ENCODE measurements around the gene SCYGR5.

SCYGR5 gene

DNA sequence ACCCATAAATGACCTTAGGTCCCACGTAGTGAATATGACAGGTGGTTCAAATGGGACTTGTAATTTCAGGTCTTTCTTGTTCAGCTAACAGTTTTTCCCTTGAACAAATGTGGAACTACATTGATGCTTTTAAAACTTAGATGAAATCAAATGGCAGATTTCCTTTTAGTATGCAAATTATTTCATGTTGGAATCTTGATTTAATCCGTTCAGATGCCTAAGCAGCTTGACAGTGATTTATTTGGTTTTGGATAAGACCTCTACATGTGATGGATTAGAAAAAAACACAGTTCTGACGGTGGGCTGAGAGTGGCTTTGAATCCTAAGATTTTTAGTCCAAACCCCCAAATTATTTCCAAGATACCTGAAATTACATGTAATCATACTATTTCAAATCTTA lies 32.4 kb upstream of the SCYGR5 start:
- FAIRE-seq (no peak), DNase-seq (ENCODE audit: insufficient read length, low spot score) (no peak)
- no peak for TF ChIP-seq POLR2AphosphoS5 (IDR thresholded peaks at IDR 0.05; ENCODE audit: low read depth, low read length)
- TF ChIP-seq TAF1 (IDR thresholded peaks at IDR 0.05; ENCODE audit: low read depth, low read length), result no peak
- TF ChIP-seq PAX5 (IDR thresholded peaks at IDR 0.05; ENCODE audit: insufficient read depth, low read length, severe bottlenecking), result no peak
- no peak for TF ChIP-seq POLR2A (IDR thresholded peaks at IDR 0.05; ENCODE audit: low read depth, low read length)
- TF ChIP-seq SPI1 (IDR thresholded peaks at IDR 0.05; ENCODE audit: low read depth, low read length), result no peak
- TF ChIP-seq POU2F2 (IDR thresholded peaks at IDR 0.05; ENCODE audit: low read depth, low read length), result no peak

DNA sequence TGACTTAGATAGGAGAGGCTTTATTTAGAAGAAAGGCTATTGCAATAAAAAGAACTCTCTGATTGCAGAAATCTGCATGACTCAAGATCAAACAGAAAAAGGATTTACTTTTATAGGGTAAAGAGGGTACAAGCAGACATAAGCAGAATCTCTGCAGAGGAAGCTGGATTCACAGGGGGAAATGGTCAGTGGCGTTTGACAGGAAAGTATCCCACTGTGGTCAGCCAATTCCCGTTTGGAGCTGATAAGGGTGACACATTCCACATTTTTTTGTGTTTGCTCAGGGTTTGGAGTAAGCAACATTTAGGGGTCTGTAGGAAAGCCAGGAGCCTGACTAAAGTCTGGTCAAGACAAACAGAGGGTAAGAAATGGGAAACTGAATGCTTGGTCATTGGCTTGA lies 23.9 kb upstream of the SCYGR5 start:
- no peak for TF ChIP-seq TAF1 (IDR thresholded peaks at IDR 0.05; ENCODE audit: low read depth, low read length)
- no peak for TF ChIP-seq PAX5 (IDR thresholded peaks at IDR 0.05; ENCODE audit: insufficient read depth, low read length, severe bottlenecking)
- no peak for TF ChIP-seq POU2F2 (IDR thresholded peaks at IDR 0.05; ENCODE audit: low read depth, low read length)
- no peak for TF ChIP-seq POLR2AphosphoS5 (IDR thresholded peaks at IDR 0.05; ENCODE audit: low read depth, low read length)
- TF ChIP-seq SPI1 (IDR thresholded peaks at IDR 0.05; ENCODE audit: low read depth, low read length), result no peak
- no peak for TF ChIP-seq POLR2A (IDR thresholded peaks at IDR 0.05; ENCODE audit: low read depth, low read length)
- FAIRE-seq (no peak), DNase-seq (ENCODE audit: insufficient read length, low spot score) (no peak)

GRCh38 chr2:227643990-227644551 lies 22.5 kb upstream of the SCYGR5 start:
- DNase-seq (ENCODE audit: insufficient read length, low spot score), result no peak
- TF ChIP-seq SPI1 (IDR thresholded peaks at IDR 0.05; ENCODE audit: low read depth, low read length) (no peak), PAX5 (IDR thresholded peaks at IDR 0.05; ENCODE audit: insufficient read depth, low read length, severe bottlenecking) (no peak), TAF1 (IDR thresholded peaks at IDR 0.05; ENCODE audit: low read depth, low read length) (no peak), POLR2AphosphoS5 (IDR thresholded peaks at IDR 0.05; ENCODE audit: low read depth, low read length) (no peak), POLR2A (IDR thresholded peaks at IDR 0.05; ENCODE audit: low read depth, low read length) (no peak), POU2F2 (IDR thresholded peaks at IDR 0.05; ENCODE audit: low read depth, low read length) (no peak)
- FAIRE-seq, result no peak

DNA sequence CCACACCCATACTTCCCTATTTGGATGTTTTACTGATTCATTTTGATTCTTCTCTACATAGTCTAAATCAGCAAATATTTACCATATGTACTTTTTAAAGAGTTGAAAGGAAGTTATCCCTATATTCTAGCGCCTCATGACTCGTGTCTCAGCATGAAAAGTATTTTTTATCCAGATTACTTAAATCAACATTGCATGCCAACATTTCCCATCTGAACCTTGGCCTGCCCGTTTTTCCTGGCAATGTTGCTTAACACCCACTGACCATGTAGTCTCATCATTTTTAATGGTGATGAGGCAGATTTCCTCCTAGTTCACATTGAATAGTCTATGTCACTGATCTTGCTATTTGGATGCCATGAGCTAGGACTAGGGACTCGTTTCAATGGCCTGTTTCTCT lies 13.2 kb upstream of the SCYGR5 start:
- no peak for TF ChIP-seq POU2F2 (IDR thresholded peaks at IDR 0.05; ENCODE audit: low read depth, low read length)
- no peak for TF ChIP-seq SPI1 (IDR thresholded peaks at IDR 0.05; ENCODE audit: low read depth, low read length)
- TF ChIP-seq TAF1 (IDR thresholded peaks at IDR 0.05; ENCODE audit: low read depth, low read length), result no peak
- no peak for TF ChIP-seq POLR2A (IDR thresholded peaks at IDR 0.05; ENCODE audit: low read depth, low read length)
- no peak for TF ChIP-seq POLR2AphosphoS5 (IDR thresholded peaks at IDR 0.05; ENCODE audit: low read depth, low read length)
- no peak for TF ChIP-seq PAX5 (IDR thresholded peaks at IDR 0.05; ENCODE audit: insufficient read depth, low read length, severe bottlenecking)
- DNase-seq (ENCODE audit: insufficient read length, low spot score) (no peak), FAIRE-seq (no peak)

- no peak for DNase-seq (ENCODE audit: insufficient read length, low spot score)
- TF ChIP-seq POLR2AphosphoS5 (IDR thresholded peaks at IDR 0.05; ENCODE audit: low read depth, low read length), result no peak
- no peak for TF ChIP-seq PAX5 (IDR thresholded peaks at IDR 0.05; ENCODE audit: insufficient read depth, low read length, severe bottlenecking)
- TF ChIP-seq POU2F2 (IDR thresholded peaks at IDR 0.05; ENCODE audit: low read depth, low read length), result no peak
- no peak for TF ChIP-seq SPI1 (IDR thresholded peaks at IDR 0.05; ENCODE audit: low read depth, low read length)
- TF ChIP-seq POLR2A (IDR thresholded peaks at IDR 0.05; ENCODE audit: low read depth, low read length), result no peak
- TF ChIP-seq TAF1 (IDR thresholded peaks at IDR 0.05; ENCODE audit: low read depth, low read length), result no peak
- no peak for FAIRE-seq
Measured at GRCh38 chr2:227654426-227654825, 12.2 kb upstream of the SCYGR5 start.

- TF ChIP-seq POU2F2 (IDR thresholded peaks at IDR 0.05; ENCODE audit: low read depth, low read length), result no peak
- TF ChIP-seq POLR2A (IDR thresholded peaks at IDR 0.05; ENCODE audit: low read depth, low read length), result no peak
- TF ChIP-seq TAF1 (IDR thresholded peaks at IDR 0.05; ENCODE audit: low read depth, low read length), result no peak
- no peak for TF ChIP-seq POLR2AphosphoS5 (IDR thresholded peaks at IDR 0.05; ENCODE audit: low read depth, low read length)
- TF ChIP-seq PAX5 (IDR thresholded peaks at IDR 0.05; ENCODE audit: insufficient read depth, low read length, severe bottlenecking), result no peak
- no peak for TF ChIP-seq SPI1 (IDR thresholded peaks at IDR 0.05; ENCODE audit: low read depth, low read length)
- DNase-seq (ENCODE audit: insufficient read length, low spot score) (no peak), FAIRE-seq (no peak)
Measured at GRCh38 chr2:227655454-227655853, 11.2 kb upstream of the SCYGR5 start.

DNA sequence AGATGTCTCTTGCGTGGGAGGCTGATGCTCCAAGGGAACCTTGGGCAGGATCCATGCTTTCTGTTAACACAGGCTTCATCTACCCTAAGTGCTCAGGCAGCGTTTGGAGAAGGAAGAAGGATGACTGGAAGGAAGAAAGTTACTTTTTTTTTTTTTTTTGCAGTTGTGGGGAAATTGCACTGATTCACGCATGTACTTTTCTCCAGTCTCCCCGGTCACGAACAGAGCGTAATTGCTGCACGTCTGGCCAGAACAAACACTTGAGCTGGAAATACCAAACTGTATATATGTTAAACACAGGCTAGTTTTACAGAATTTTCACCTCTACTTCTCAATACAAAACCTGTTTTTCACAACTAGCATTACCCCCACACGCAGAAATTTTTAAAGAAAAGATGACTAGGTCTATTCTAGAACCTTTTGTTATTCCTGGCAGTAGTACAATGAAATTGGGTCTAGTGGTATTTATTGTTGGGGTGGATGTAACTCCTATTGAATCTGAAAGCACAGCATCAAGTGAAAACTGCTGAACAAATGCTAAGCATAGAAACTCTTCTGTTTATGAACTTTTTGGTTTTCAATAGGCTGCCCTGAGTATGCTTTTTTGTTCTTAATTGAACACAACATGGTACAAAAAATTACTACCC lies 9.3 kb upstream of the SCYGR5 start:
- DNase-seq (ENCODE audit: insufficient read length, low spot score) (no peak), FAIRE-seq (no peak)
- no peak for TF ChIP-seq SPI1 (IDR thresholded peaks at IDR 0.05; ENCODE audit: low read depth, low read length)

DNA sequence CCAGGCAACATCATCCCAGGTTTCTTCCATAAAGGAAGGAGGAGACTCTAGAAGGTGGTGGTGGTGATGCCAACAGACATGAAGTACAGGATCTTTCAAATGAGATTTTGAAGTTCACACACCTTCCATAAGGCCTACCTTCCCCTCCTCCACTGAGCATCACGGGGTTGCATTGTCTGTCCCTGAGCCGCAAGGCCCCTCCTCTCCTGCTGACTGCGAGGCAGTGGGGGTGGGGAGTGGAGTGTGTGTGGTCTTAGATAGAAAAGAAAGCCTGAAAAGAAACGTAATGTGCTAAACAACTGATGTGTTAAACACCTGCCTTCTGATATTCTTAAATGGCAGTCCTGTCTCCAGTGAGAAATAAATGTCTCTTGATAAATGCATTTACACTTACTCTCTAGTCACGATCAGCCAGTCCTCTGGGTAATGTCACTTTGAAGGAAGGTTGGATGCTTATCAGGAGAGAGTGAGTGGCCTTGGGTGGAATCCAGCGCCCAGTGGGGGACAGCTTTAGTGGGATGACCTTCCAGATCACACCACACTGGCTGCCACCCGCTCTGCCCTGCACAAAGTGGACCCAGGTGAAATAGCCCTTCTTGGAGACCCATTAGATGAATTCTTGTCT lies 5.5 kb upstream of the SCYGR5 start:
- DNase-seq (ENCODE audit: insufficient read length, low spot score) (no peak), FAIRE-seq (no peak)
- TF ChIP-seq PAX5 (IDR thresholded peaks at IDR 0.05; ENCODE audit: insufficient read depth, low read length, severe bottlenecking), result no peak

GRCh38 chr2:227661827-227662226 lies 4.8 kb upstream of the SCYGR5 start:
- no peak for TF ChIP-seq SPI1 (IDR thresholded peaks at IDR 0.05; ENCODE audit: low read depth, low read length)
- TF ChIP-seq POU2F2 (IDR thresholded peaks at IDR 0.05; ENCODE audit: low read depth, low read length), result no peak
- no peak for TF ChIP-seq POLR2A (IDR thresholded peaks at IDR 0.05; ENCODE audit: low read depth, low read length)
- TF ChIP-seq TAF1 (IDR thresholded peaks at IDR 0.05; ENCODE audit: low read depth, low read length), result no peak
- no peak for TF ChIP-seq PAX5 (IDR thresholded peaks at IDR 0.05; ENCODE audit: insufficient read depth, low read length, severe bottlenecking)
- no peak for TF ChIP-seq POLR2AphosphoS5 (IDR thresholded peaks at IDR 0.05; ENCODE audit: low read depth, low read length)
- no peak for DNase-seq (ENCODE audit: insufficient read length, low spot score)
- no peak for FAIRE-seq

Data from GM12891 (cell line).